Measurements from ENCODE around the gene SOCS1. TPM values are rescaled to one million over a fixed set of nuclear protein-coding genes. Genes with fewer than 3 reads are reported as not detected.

The SOCS1 gene
- total and polyA plus RNA-seq, 11 donors, result 0.63 to 14.8 (median 2.9) TPM

- DNase-seq, result no peak
- Histone ChIP-seq H3K9me3 (no peaks in the 10 kb centered on the region), H3K27me3 (no peaks in the 10 kb centered on the region), H3K4me1 (peaks cover 0 to 23% (median 13%) of the 10 kb centered on the region in 12 donors), H3K36me3 (no peaks in the 10 kb centered on the region), H3K4me3 (no peak overlapping the region), H3K27ac (no peak overlapping the region)
- TF ChIP-seq CTCF (IDR thresholded peaks at IDR 0.05), result no peak
- TF ChIP-seq POLR2A (IDR thresholded peaks at IDR 0.05), result no peak
- WGBS, 4 donors, result 87 to 91% (median 89%) methylated on average over 3 of the region's 3 CpGs
- intact Hi-C loops (cut with DNase I), result loop anchor here in 4 of 10 donors (5.0 to 10.0 kb wide), 4 partner anchors 34 to 61 kb away; partner anchors contain the start of gene SOCS1 (in 1 of the 4)
- no peak for ATAC-seq
These were observed 40.3 kb upstream of the SOCS1 start for GRCh38 chr16:11296351-11296705.

- WGBS, 4 donors, result 93 to 95% (median 94%) methylated on average over 4 of the region's 4 CpGs
- Histone ChIP-seq H3K9me3 (no peaks in the 10 kb centered on the region), H3K27ac (no peak overlapping the region), H3K4me3 (no peak overlapping the region), H3K36me3 (no peaks in the 10 kb centered on the region), H3K27me3 (no peaks in the 10 kb centered on the region), H3K4me1 (peaks cover 0 to 23% (median 13%) of the 10 kb centered on the region in 12 donors)
- no peak for ATAC-seq
- no peak for DNase-seq
- intact Hi-C loops (cut with DNase I), result loop anchor here in 4 of 10 donors (5.0 to 10.0 kb wide), 4 partner anchors 33 to 62 kb away; partner anchors contain the start of gene SOCS1 (in 1 of the 4)
- TF ChIP-seq POLR2A (IDR thresholded peaks at IDR 0.05) (no peak), CTCF (IDR thresholded peaks at IDR 0.05) (no peak)
These were observed 39.7 kb upstream of the SOCS1 start for GRCh38 chr16:11295672-11296071.

GRCh38 chr16:11292076-11292748, 36.2 kb upstream of the SOCS1 start:
- Histone ChIP-seq H3K4me3 (no peak overlapping the region), H3K27me3 (no peaks in the 10 kb centered on the region), H3K36me3 (no peaks in the 10 kb centered on the region), H3K9me3 (no peaks in the 10 kb centered on the region), H3K4me1 (peaks cover 0 to 12% (median 6%) of the 10 kb centered on the region in 12 donors), H3K27ac (no peak overlapping the region)
- no peak for DNase-seq
- 82 to 90% (median 88%) methylated on average over 7 of the region's 7 CpGs for WGBS, 4 donors
- intact Hi-C loops (cut with DNase I), result loop anchor here in 1 of 10 donors (10.0 kb wide), 1 partner anchor 63 kb away; no protein-coding TSS in a partner anchor
- TF ChIP-seq POLR2A (IDR thresholded peaks at IDR 0.05), result no peak
- TF ChIP-seq CTCF (IDR thresholded peaks at IDR 0.05), result no peak
- ATAC-seq, result no peak

- no peaks in the 10 kb centered on the region for H3K9me3 ChIP-seq
These were observed 35.2 kb upstream of the SOCS1 start for GRCh38 chr16:11291091-11291703.

More at GRCh38 chr16:11291091-11291703, 35.2 kb upstream of the SOCS1 start:
- no peak for TF ChIP-seq CTCF (IDR thresholded peaks at IDR 0.05)
- TF ChIP-seq POLR2A (IDR thresholded peaks at IDR 0.05), result no peak
- Histone ChIP-seq H3K36me3 (no peaks in the 10 kb centered on the region), H3K4me3 (no peak overlapping the region), H3K27me3 (no peaks in the 10 kb centered on the region), H3K4me1 (peaks cover 0 to 1% (median 0%) of the 10 kb centered on the region in 12 donors), H3K27ac (no peak overlapping the region)
- intact Hi-C loops (cut with DNase I), result loop anchor here in 1 of 10 donors (10.0 kb wide), 1 partner anchor 64 kb away; no protein-coding TSS in a partner anchor
- DNase-seq, result no peak
- no peak for ATAC-seq
- 73 to 83% (median 78%) methylated on average over 10 of the region's 10 CpGs for WGBS, 4 donors

Data from heart left ventricle (tissue), 16 donors.